A549 (cell line): ENCODE results near the gene LY86.

Source experiments
- BHLHE40 ChIP-seq: IDR thresholded peaks from 2 replicates; pipeline ENCODE4 v1.6.1; 2012; ENCODE audit warnings: low read depth, low read length, inconsistent platforms
- CBX2 ChIP-seq: fragments of 200-600 bp; sonication (generic); IDR thresholded peaks from 2 replicates; pipeline ENCODE4 v1.6.1; 2016; ENCODE audit warnings: low read depth, mild to moderate bottlenecking, borderline replicate concordance
- CHD4 ChIP-seq: fragments of 200-600 bp; sonication (generic); IDR thresholded peaks from 2 replicates; pipeline ENCODE4 v1.6.1; 2016; ENCODE audit warnings: antibody characterized with exemption, mild to moderate bottlenecking, borderline replicate concordance
- EP300 ChIP-seq, 2 experiments: fragments of >200 bp; sonication (Bioruptor Twin); formaldehyde crosslinking; IDR thresholded peaks; 2 replicates in 1 of 2; 3 replicates in 1 of 2; pipeline ENCODE4 v1.6.1; 2016 to 2017
- HDAC2 ChIP-seq: fragments of 200-600 bp; sonication (generic); IDR thresholded peaks from 2 replicates; pipeline ENCODE4 v1.6.1; 2016
- JUNB ChIP-seq: fragments of >200 bp; sonication (Bioruptor Twin); formaldehyde crosslinking; IDR thresholded peaks from 2 replicates; pipeline ENCODE4 v1.6.1; 2016
- MYC ChIP-seq: IDR thresholded peaks from 2 replicates; pipeline ENCODE4 v1.6.1; 2012; ENCODE audit warnings: mild to moderate bottlenecking, inconsistent platforms, low read length, improper control_type of control experiment, borderline replicate concordance
- NR3C1 ChIP-seq: fragments of >200 bp; sonication (Bioruptor Twin); formaldehyde crosslinking; IDR thresholded peaks from 3 replicates; pipeline ENCODE4 v1.6.1; 2017
- POLR2A ChIP-seq: IDR thresholded peaks from 2 replicates; pipeline ENCODE4 v1.6.1; 2012; ENCODE audit warnings: mild to moderate bottlenecking, low read length
- RAD21 ChIP-seq, 2 experiments: fragments of >200 bp in 1 of 2; sonication (Bioruptor Twin) in 1 of 2; formaldehyde crosslinking in 1 of 2; IDR thresholded peaks in 1 of 2; conservative IDR thresholded peaks in 1 of 2; 2 replicates in 1 of 2; 3 replicates in 1 of 2; pipeline ENCODE4 v1.6.1; 2012 to 2018; ENCODE audit warnings: inconsistent platforms in 1 of 2
- SMC3 ChIP-seq: fragments of >200 bp; sonication (Bioruptor Twin); formaldehyde crosslinking; IDR thresholded peaks from 3 replicates; pipeline ENCODE4 v1.6.1; 2018; ENCODE audit warnings: inconsistent platforms
- TF ChIP-seq, protein P1 (sequence below): fragments of 150-350 bp; IDR thresholded peaks from 2 replicates; pipeline ENCODE4 v1.6.1; 2014; ENCODE audit warnings: low read depth, mild to moderate bottlenecking, low read length
- TF ChIP-seq, protein P2 (sequence below): fragments of >200 bp; sonication (Bioruptor Twin); formaldehyde crosslinking; IDR thresholded peaks from 3 replicates; pipeline ENCODE4 v1.5.1; 2016

DNA sequence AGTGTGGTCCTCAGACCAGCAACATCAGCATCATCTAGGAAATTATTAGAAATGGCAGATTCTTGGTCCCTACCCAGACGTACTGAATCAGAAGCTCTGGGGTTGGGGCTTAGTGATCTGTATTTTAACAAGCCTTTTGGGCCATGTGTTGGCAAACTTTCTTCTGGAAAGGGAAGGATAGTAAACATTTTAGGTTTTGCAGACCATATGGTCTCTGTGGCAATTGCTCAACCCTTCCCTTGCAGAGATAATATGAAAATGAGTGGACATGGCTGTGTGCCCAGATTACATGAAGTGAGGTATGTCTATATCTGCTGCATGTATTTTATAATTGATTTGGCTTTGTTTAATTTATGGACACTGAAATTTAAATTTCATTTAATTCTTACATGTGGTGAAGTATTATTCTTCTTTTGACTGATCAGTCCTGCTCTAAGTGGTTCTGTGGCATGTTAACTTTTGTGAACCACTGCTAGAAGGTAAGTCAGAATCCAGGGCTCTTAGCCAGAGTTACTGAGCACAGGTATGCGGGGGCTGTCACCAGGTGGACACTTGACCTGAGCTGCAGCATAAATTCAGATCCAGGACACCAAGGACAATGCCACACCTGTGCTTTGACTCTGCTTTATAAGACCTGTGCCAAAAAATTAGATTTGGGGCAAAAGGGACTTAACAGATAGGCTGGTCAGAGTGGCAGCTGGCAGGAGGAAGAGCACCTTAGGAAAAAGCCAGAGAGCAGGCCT is 43.2 kb downstream of the LY86 start:
- TF ChIP-seq, protein P1, sequence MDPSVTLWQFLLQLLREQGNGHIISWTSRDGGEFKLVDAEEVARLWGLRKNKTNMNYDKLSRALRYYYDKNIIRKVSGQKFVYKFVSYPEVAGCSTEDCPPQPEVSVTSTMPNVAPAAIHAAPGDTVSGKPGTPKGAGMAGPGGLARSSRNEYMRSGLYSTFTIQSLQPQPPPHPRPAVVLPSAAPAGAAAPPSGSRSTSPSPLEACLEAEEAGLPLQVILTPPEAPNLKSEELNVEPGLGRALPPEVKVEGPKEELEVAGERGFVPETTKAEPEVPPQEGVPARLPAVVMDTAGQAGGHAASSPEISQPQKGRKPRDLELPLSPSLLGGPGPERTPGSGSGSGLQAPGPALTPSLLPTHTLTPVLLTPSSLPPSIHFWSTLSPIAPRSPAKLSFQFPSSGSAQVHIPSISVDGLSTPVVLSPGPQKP, result no peak
- TF ChIP-seq CHD4 (no peak), POLR2A (no peak), NR3C1 (no peak), JUNB (no peak), BHLHE40 (no peak), CBX2 (no peak), HDAC2 (no peak), EP300 (IDR thresholded peaks at IDR 0.05) (no peak), SMC3 (no peak), MYC (no peak), RAD21 (conservative IDR thresholded peaks at IDR 0.05 in 1 of 2, IDR thresholded peaks at IDR 0.05 in 1 of 2) (no peak)
- TF ChIP-seq, protein P2, sequence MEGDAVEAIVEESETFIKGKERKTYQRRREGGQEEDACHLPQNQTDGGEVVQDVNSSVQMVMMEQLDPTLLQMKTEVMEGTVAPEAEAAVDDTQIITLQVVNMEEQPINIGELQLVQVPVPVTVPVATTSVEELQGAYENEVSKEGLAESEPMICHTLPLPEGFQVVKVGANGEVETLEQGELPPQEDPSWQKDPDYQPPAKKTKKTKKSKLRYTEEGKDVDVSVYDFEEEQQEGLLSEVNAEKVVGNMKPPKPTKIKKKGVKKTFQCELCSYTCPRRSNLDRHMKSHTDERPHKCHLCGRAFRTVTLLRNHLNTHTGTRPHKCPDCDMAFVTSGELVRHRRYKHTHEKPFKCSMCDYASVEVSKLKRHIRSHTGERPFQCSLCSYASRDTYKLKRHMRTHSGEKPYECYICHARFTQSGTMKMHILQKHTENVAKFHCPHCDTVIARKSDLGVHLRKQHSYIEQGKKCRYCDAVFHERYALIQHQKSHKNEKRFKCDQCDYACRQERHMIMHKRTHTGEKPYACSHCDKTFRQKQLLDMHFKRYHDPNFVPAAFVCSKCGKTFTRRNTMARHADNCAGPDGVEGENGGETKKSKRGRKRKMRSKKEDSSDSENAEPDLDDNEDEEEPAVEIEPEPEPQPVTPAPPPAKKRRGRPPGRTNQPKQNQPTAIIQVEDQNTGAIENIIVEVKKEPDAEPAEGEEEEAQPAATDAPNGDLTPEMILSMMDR, result no peak
